Brain microvascular endothelial cell (primary cell): Measurements from ENCODE around the gene HIGD1B.
"Not testable (repeated sequence)": the region's sequence is repeated elsewhere in the genome, so short reads cannot be mapped to it uniquely, and the experiment has no call there.

Experiments
- DNase-seq: peaks from one replicate; pipeline ENCODE4 v3.0.0-alpha.2; 2020
- H3K27ac ChIP-seq: fragments of 250-450 bp; sonication (Bioruptor Pico); 2 replicates; pipeline ENCODE4 v1.5.1; 2020; ENCODE audit warnings: mild to moderate bottlenecking, moderate library complexity
- H3K27me3 ChIP-seq: fragments of 250-450 bp; sonication (Bioruptor Pico); replicated peaks from 2 replicates; pipeline ENCODE4 v1.5.1; 2020; ENCODE audit warnings: mild to moderate bottlenecking
- H3K36me3 ChIP-seq: fragments of 250-450 bp; sonication (Bioruptor Pico); replicated peaks from 2 replicates; pipeline ENCODE4 v1.5.1; 2020; ENCODE audit warnings: mild to moderate bottlenecking
- H3K4me3 ChIP-seq: 2 replicates; pipeline ENCODE4 v1.5.1; 2011; ENCODE audit warnings: low read depth, mild to moderate bottlenecking, control low read depth, low read length, moderate library complexity
- CTCF ChIP-seq: IDR thresholded peaks from 2 replicates; pipeline ENCODE4 v1.5.1; 2011; ENCODE audit warnings: low read depth, mild to moderate bottlenecking, moderate library complexity, low read length, control low read depth, inconsistent platforms; ENCODE audit errors: missing control alignments
- in situ Hi-C: cut with HindIII; loops from 2 replicates; pipeline ENCODE4 v1.10.0; 2017; ENCODE audit warnings: low sequenced_read_pairs, low pct_ligation_motif_present

The HIGD1B gene

GRCh38 chr17:44807817-44808155 lies 39.9 kb upstream of the HIGD1B start:
- Histone ChIP-seq H3K27ac (no peak overlapping the region), H3K4me3 (no peak overlapping the region), H3K36me3 (peaks cover 18% of the 10 kb centered on the region), H3K27me3 (no peaks in the 10 kb centered on the region)
- TF ChIP-seq CTCF, result no peak
- no peak for DNase-seq
- in situ Hi-C loops, result no loop called here

- in situ Hi-C loops, result no loop called here
- no peak for DNase-seq
- no peak for TF ChIP-seq CTCF
- no peak overlapping the region for H3K4me3 ChIP-seq
- H3K36me3 ChIP-seq, result peaks cover 18% of the 10 kb centered on the region
- H3K27me3 ChIP-seq, result no peaks in the 10 kb centered on the region
- no peak overlapping the region for H3K27ac ChIP-seq
These were observed 39.5 kb upstream of the HIGD1B start for GRCh38 chr17:44808156-44808555.

- H3K36me3 ChIP-seq, result peaks cover 15% of the 10 kb centered on the region
- H3K27ac ChIP-seq, in situ Hi-C loops, DNase-seq, H3K27me3 ChIP-seq, H3K4me3 ChIP-seq: not testable (repeated sequence)
These were observed 38.9 kb upstream of the HIGD1B start for GRCh38 chr17:44808656-44809388.

- H3K36me3 ChIP-seq, result no peaks in the 10 kb centered on the region
- no peak overlapping the region for H3K27ac ChIP-seq
- no peak overlapping the region for H3K4me3 ChIP-seq
- H3K27me3 ChIP-seq, result no peaks in the 10 kb centered on the region
- TF ChIP-seq CTCF, result no peak
- DNase-seq, result no peak
- in situ Hi-C loops, result no loop called here
These were observed 35.4 kb upstream of the HIGD1B start for GRCh38 chr17:44812263-44812662.

- H3K27me3 ChIP-seq, DNase-seq, in situ Hi-C loops: not testable (repeated sequence)
These were observed 29.2 kb upstream of the HIGD1B start for GRCh38 chr17:44818508-44818907.

GRCh38 chr17:44820631-44821212 lies 27.0 kb upstream of the HIGD1B start:
- peak overlapping the region; percentile 80 for H3K27ac ChIP-seq
- no peak overlapping the region for H3K4me3 ChIP-seq
- no peaks in the 10 kb centered on the region for H3K36me3 ChIP-seq
- H3K27me3 ChIP-seq, result no peaks in the 10 kb centered on the region
- in situ Hi-C loops, result no loop called here
- TF ChIP-seq CTCF, result no peak
- DNase-seq, result peak; percentile 85

More at GRCh38 chr17:44818508-44818907, 29.2 kb upstream of the HIGD1B start:
- not testable (repeated sequence) for H3K36me3 ChIP-seq, H3K27ac ChIP-seq, H3K4me3 ChIP-seq

- in situ Hi-C loops, H3K27ac ChIP-seq, DNase-seq, H3K4me3 ChIP-seq, H3K27me3 ChIP-seq, H3K36me3 ChIP-seq: not testable (repeated sequence)
These were observed 22.4 kb upstream of the HIGD1B start for GRCh38 chr17:44825236-44825635.
